ENCODE measurements around the gene CCL4. TPM values are rescaled to one million over a fixed set of nuclear protein-coding genes. Genes with fewer than 3 reads are reported as not detected.
"Not testable (repeated sequence)": the region's sequence is repeated elsewhere in the genome, so short reads cannot be mapped to it uniquely, and the experiment has no call there.

The CCL4 gene
- 25.3 TPM for total RNA-seq
- long read RNA-seq, partial matches to known transcripts = 2 of 5 reads
- long read RNA-seq, other reads (novel, unspliced or antisense) = 0 of 5 reads

GRCh38 chr17:36103401-36103975 is at the start of gene CCL4:
TSS of gene CCL4 (plus strand) at chr17:36103827. CDS start at chr17:36103906, 79 bp downstream.
- not testable (repeated sequence) for DNase-seq (ENCODE audit: low spot score)

GRCh38 chr17:36055171-36055570 is 48.5 kb upstream of the CCL4 start:
- DNase-seq (ENCODE audit: low spot score) = no peak

- no peak for DNase-seq (ENCODE audit: low spot score)
These were observed 47.6 kb upstream of the CCL4 start for GRCh38 chr17:36055921-36056520.

DNA sequence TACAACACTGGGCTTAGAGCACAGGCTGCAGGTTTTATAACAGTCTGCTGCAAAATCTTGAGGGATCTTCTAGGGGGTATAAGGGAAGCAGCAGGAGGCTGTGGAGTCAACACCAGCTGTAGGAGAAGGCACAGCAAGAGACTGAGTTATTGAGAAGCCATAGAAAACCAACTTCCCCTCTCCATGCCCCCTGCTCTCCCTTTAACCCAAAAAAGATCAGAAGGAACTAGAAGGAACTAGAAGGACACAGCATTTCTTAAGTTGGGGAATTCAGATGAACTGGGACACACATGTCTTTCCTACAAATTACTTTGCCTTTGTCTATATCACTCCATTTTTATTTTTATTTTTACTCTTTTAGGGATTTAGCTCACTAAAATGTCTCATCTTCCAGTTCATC is 45.7 kb upstream of the CCL4 start:
- no peak for DNase-seq (ENCODE audit: low spot score)

GRCh38 chr17:36059406-36059805 is 44.2 kb upstream of the CCL4 start:
- DNase-seq (ENCODE audit: low spot score) = no peak

GRCh38 chr17:36060816-36061215 is 42.8 kb upstream of the CCL4 start:
- no peak for DNase-seq (ENCODE audit: low spot score)

DNA sequence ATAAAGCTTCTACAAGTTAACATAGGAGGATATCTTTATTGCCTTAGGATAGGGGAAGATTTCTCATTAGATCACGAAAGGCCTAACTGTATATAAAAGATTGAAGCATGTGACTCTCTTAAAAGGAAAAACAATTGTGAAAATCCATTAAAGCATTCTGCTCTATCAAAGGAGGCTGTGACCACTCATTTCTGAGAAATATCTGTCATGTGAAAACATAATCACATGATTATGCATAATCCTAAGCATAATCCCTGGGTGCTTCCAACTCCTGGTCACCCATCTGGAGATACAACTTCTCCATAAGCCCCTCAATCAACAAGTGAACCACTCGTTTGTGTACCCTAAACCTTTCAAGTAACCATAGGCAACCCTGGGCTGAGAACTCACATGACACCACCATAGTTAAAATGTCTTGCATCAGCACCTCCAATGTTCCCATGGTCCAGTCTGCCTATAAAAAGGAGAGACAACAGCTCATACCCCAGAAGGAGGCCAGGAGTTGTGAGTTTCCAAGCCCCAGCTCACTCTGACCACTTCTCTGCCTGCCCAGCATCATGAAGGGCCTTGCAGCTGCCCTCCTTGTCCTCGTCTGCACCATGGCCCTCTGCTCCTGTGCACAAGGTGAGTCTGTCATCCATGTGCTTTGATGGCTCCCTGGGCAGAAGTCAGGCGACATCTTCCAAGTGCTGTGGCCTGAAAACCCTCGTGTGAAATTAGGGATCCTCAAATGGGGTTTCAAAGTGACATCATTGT is 39.7 kb upstream of the CCL4 start, which contains the start of gene CCL18:
Gene CCL18, plus strand, starts transcription at position 487 of the 756 bp plus-strand sequence. Its CDS starts 71 bp downstream, at position 558.
- DNase-seq (ENCODE audit: low spot score) = no peak

GRCh38 chr17:36066365-36066985 is 37.2 kb upstream of the CCL4 start:
- DNase-seq (ENCODE audit: low spot score) = no peak

DNA sequence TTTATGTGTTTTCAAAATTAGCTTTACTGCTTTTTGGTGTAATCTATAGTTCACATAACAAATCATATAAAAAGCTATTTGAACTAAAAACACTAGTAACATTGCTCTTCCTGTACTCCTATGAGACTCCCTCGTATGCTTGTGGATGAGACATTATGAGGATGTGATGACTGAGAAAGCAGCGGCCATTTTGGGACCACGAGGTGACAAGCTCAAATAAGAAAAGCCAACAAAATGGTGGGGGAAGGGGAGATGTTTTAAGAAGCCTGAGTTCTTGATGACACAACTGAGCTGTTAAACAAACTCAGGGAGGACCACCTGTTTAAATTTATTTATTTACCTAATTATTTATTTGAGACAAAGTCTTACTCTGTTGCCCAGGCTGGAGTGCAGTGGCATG is 35.1 kb upstream of the CCL4 start:
- DNase-seq (ENCODE audit: low spot score) = no peak

- no peak for DNase-seq (ENCODE audit: low spot score)
These were observed 34.5 kb upstream of the CCL4 start for GRCh38 chr17:36069136-36069535.

DNA sequence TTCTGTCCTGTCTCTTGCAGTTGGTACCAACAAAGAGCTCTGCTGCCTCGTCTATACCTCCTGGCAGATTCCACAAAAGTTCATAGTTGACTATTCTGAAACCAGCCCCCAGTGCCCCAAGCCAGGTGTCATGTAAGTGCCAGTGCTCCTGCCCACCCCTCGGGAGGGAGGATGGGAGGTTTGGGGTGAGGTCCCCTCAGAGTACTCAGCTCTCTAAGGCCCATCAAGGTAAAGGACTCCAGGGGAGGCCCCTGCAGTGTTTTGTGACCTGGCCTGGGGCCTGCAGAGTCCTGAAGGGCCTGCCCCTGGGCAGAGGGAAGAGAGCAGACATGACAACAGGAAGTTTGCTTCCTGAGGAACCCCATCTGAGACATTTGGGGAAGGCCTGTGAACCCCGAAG is 33.2 kb upstream of the CCL4 start:
- DNase-seq (ENCODE audit: low spot score) = no peak

GRCh38 chr17:36071751-36072150 is 31.9 kb upstream of the CCL4 start:
- DNase-seq (ENCODE audit: low spot score) = no peak

DNA sequence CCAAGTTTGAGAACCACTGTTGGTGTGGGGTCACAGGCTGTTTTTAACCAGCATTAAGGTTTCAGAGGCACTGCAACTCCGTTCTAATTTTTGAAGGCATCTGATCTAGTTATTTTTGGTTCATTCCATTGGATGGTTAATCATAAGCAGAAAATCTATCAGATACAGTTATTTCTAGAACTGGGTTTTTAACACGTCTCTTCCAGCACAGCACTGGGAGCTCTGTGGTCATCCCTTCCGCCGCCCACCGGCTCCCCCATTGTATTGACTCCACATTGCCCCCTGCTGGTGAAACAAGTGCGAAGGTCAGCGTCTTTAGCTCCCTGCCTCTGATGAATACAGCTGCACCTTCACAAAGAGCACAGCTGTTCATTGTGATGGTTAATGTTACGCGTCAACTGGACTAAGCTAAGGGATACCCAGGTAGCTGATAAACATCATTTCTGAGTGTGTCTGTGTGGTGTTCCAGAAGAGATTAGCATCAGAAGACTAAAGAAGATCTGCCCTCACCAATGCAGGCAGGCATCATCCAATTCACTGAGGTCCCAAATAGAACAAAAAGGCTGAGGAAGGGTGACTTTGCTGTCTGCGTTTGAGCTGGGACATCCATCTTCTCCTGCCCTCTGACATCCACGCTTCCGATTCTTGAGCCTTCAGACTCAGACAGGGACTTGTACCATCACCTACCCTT is 31.1 kb upstream of the CCL4 start:
- no peak for DNase-seq (ENCODE audit: low spot score)

- no peak for DNase-seq (ENCODE audit: low spot score)
These were observed 29.3 kb upstream of the CCL4 start for GRCh38 chr17:36074365-36074764.

- DNase-seq (ENCODE audit: low spot score) = not testable (repeated sequence)
These were observed 21.8 kb upstream of the CCL4 start for GRCh38 chr17:36081681-36082471.

DNA sequence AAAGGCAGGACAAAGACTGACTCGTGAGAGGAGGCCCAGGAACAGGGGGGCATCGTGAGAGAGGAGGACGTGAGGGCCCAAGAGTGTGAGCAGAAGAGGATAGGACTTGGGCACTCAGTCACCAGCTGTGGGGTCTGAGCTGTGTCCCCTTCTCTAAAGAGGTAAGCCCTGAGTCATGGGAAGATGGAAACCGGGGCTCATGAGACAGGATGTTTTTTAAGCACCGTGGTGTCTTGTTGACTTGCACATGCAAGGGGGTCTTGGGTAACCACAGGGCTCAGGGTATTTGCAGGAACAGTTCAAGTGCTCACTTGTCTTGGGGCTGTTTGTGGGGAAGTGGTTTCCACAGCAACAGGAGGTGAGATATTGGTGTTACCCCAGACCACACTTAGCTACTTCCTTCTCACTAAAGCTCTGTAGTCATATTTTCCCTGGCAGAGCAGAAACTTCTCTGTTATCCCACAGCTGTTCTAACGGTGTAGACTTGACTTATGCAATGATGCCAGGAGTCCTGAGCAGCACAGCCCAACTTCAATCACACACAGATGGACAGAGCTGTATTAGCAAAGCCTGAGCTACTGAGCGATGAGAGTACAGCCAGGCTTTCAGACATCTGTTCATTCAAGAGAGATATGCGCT is 21.0 kb upstream of the CCL4 start:
- not testable (repeated sequence) for DNase-seq (ENCODE audit: low spot score)

DNA sequence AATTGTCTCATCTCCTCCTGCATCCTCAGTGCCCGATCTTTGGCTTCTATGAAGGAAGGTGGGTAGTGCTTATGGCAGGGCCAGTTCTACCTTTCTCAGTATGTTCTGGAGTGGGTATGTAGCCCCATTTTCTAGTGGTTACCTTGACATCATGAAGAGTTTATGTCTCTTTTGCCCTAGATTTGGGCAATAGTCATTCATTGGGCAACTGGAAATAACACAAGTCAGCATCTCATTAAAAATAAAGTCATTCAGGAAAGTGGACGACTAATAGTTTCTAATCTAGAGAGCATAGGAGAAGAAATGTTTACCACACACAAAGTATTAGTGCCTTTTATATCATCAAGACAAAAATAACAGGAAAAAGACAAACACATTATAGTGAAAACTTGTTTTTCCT is 19.9 kb upstream of the CCL4 start:
- not testable (repeated sequence) for DNase-seq (ENCODE audit: low spot score)

DNA sequence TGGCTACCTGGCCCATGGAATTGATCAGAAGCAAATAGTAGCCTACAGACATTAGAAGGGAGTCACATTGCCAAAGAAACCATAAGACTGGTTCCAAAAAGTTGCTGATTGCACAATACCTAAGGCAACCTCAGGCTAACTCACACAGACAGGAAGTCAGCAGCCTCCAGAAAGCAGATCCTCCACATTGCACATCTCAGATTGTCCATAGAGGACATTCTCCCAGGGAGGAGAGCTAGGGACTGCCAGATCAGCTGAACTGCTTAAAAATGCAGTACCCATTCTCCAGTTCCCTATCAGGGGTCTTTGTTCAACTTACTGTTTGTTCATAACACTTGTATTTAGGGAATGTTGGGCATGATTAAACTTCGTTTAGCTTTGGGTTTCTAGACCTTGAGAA is 17.9 kb upstream of the CCL4 start:
- DNase-seq (ENCODE audit: low spot score) = no peak

- DNase-seq (ENCODE audit: low spot score) = no peak
These were observed 16.8 kb upstream of the CCL4 start for GRCh38 chr17:36086791-36087190.

GRCh38 chr17:36087471-36087870 is 16.2 kb upstream of the CCL4 start:
- DNase-seq (ENCODE audit: low spot score) = not testable (repeated sequence)
